Measurements from ENCODE around the gene CST7. TPM values are rescaled to one million over a fixed set of nuclear protein-coding genes. Genes with fewer than 3 reads are reported as not detected.

CST7 gene
- total RNA-seq, 1 experiment from 2014 or later: not detected

DNA sequence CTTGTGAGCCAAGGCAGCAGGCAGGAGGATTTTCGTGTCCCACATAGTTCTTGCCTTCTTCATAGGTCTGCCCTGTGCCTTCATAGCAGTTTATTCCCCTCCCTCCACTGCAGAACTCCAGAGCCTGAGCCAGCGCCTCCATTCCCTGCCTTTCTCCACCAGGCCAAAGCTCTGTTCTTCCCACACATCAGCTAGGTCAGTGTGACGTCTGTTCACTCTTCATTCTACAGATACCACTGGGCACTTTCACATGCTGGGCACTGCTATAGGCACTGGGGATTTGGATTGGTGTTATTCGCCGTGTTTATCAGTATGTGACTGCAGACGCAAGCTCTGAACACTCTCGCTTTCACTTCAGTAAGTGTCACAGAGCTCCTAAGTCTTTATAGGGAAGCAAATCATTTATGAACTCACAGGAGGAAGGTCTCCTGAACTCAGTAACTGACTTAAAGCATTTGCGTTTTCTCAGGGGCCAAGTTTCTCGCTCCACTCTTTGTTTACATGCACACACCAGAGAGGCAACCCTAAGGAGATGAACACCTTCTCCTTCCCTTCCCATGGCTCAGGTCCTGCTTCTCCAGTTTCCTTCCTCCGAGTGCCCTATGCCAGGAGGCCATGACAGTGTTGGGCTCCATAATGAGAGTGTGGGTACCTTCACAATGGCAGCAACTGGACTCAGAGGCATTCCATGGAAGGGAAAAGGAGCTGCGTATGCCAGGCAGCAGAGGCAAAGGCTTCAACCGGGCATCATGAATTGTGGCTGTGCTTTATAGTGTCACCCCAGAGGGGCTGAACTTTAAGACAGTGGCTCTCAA lies 49.8 kb downstream of the CST7 start:
- RAD21 ChIA-PET (ENCODE audit: low non-redundant PET in 1 of 2, low total read pairs in 2 of 2, uncharacterized antibody in 2 of 2, unreplicated experiment in 2 of 2): no interaction called here
- Histone ChIP-seq H2AFZ (ENCODE audit: low read depth, low read length, poor library complexity, severe bottlenecking) (no peak overlapping the region), H3K9me2 (ENCODE audit: insufficient read depth) (no peaks in the 10 kb centered on the region), H3K9me3 (ENCODE audit: control insufficient read depth in 1 of 2, insufficient read depth in 1 of 2, low read depth in 1 of 2, low read length in 2 of 2) (no peaks in the 10 kb centered on the region), H3K4me2 (ENCODE audit: low read length) (no peak overlapping the region), H4K20me1 (ENCODE audit: insufficient read depth) (no peaks in the 10 kb centered on the region), H3K4me3 (replicated peaks in 1 of 2; ENCODE audit: low read depth in 1 of 2, low read length in 2 of 2) (no peak overlapping the region), H3K27me3 (ENCODE audit: insufficient read depth, low read length) (peaks cover 16% of the 10 kb centered on the region; the same call in 1 of the 2 replicates), H3K9ac (ENCODE audit: low read length) (no peak overlapping the region), H3K4me1 (ENCODE audit: control insufficient read depth in 1 of 2, insufficient read depth in 2 of 2, low read length in 2 of 2) (peaks cover 0 to 14% of the 10 kb centered on the region in 2 experiments; a peak in 2 of 4 replicates), H3K27ac (ENCODE audit: low read depth, low read length) (no peak overlapping the region), H3K79me2 (ENCODE audit: insufficient read depth, low read length) (no peaks in the 10 kb centered on the region), H3K36me3 (ENCODE audit: control insufficient read depth in 1 of 2, insufficient read depth in 2 of 2, low read length in 2 of 2) (no peaks in the 10 kb centered on the region)
- no TSS peak for BruUV-seq (replicated peaks)
- TF ChIP-seq SIN3A (IDR thresholded peaks at IDR 0.05; ENCODE audit: low read depth) (no peak), FOSL1 (IDR thresholded peaks at IDR 0.05; ENCODE audit: low read depth) (no peak), ELF1 (IDR thresholded peaks at IDR 0.05; ENCODE audit: borderline replicate concordance, low read depth) (no peak), ZFX (IDR thresholded peaks at IDR 0.05) (no peak), EZH2phosphoT487 (IDR thresholded peaks at IDR 0.05; ENCODE audit: borderline replicate concordance) (no peak), EZH2 (IDR thresholded peaks at IDR 0.05) (no peak), CBX3 (IDR thresholded peaks at IDR 0.05; ENCODE audit: low read depth) (no peak), POLR2AphosphoS5 (IDR thresholded peaks at IDR 0.05; ENCODE audit: low read depth, low read length) (no peak), SRF (IDR thresholded peaks at IDR 0.05; ENCODE audit: low read depth) (no peak), POLR2A (IDR thresholded peaks at IDR 0.05; ENCODE audit: borderline replicate concordance, extremely low read depth, insufficient read depth, insufficient read length) (no peak)
- TF ChIP-seq, protein P1, sequence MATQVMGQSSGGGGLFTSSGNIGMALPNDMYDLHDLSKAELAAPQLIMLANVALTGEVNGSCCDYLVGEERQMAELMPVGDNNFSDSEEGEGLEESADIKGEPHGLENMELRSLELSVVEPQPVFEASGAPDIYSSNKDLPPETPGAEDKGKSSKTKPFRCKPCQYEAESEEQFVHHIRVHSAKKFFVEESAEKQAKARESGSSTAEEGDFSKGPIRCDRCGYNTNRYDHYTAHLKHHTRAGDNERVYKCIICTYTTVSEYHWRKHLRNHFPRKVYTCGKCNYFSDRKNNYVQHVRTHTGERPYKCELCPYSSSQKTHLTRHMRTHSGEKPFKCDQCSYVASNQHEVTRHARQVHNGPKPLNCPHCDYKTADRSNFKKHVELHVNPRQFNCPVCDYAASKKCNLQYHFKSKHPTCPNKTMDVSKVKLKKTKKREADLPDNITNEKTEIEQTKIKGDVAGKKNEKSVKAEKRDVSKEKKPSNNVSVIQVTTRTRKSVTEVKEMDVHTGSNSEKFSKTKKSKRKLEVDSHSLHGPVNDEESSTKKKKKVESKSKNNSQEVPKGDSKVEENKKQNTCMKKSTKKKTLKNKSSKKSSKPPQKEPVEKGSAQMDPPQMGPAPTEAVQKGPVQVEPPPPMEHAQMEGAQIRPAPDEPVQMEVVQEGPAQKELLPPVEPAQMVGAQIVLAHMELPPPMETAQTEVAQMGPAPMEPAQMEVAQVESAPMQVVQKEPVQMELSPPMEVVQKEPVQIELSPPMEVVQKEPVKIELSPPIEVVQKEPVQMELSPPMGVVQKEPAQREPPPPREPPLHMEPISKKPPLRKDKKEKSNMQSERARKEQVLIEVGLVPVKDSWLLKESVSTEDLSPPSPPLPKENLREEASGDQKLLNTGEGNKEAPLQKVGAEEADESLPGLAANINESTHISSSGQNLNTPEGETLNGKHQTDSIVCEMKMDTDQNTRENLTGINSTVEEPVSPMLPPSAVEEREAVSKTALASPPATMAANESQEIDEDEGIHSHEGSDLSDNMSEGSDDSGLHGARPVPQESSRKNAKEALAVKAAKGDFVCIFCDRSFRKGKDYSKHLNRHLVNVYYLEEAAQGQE (IDR thresholded peaks at IDR 0.05; ENCODE audit: low read depth): no peak
- CTCF ChIA-PET: no interaction called here
- intact Hi-C loops (cut with micrococcal nuclease): no loop called here
- POLR2A ChIA-PET: no interaction called here
- DNase-seq (ENCODE audit: low read depth, low spot score) (no peak), ATAC-seq (no peak)
